ENCODE measurements around the gene PTPRCAP.
"Not testable (repeated sequence)": the region's sequence is repeated elsewhere in the genome, so short reads cannot be mapped to it uniquely, and the experiment has no call there.

PTPRCAP gene

GRCh38 chr11:67437082-67437808 lies at the start of gene PTPRCAP:
TSS of gene PTPRCAP (minus strand) at chr11:67437682. CDS start at chr11:67437619, 63 bp downstream.
- peak; percentile 80 for DNase-seq (ENCODE audit: low spot score)

GRCh38 chr11:67486481-67487195 lies 49.2 kb upstream of the PTPRCAP start:
- DNase-seq (ENCODE audit: low spot score): peak; percentile 32

- DNase-seq (ENCODE audit: low spot score): peak; percentile 66
These were observed 48.4 kb upstream of the PTPRCAP start for GRCh38 chr11:67485873-67486361.

GRCh38 chr11:67484847-67485311 lies 47.4 kb upstream of the PTPRCAP start:
- DNase-seq (ENCODE audit: low spot score): peak; percentile 59

- peak; percentile 31 for DNase-seq (ENCODE audit: low spot score)
These were observed 46.6 kb upstream of the PTPRCAP start for GRCh38 chr11:67483831-67484665.

GRCh38 chr11:67482827-67483798 lies 45.6 kb upstream of the PTPRCAP start, which contains the start of gene AIP:
TSS of gene AIP (plus strand) at chr11:67483026. CDS start at chr11:67483159, 133 bp downstream.
- DNase-seq (ENCODE audit: low spot score): peak; percentile 96

- DNase-seq (ENCODE audit: low spot score): no peak
These were observed 44.9 kb upstream of the PTPRCAP start for GRCh38 chr11:67482275-67482826.

- DNase-seq (ENCODE audit: low spot score): not testable (repeated sequence)
These were observed 40.0 kb upstream of the PTPRCAP start for GRCh38 chr11:67477344-67478050.

- DNase-seq (ENCODE audit: low spot score): not testable (repeated sequence)
These were observed 39.2 kb upstream of the PTPRCAP start for GRCh38 chr11:67476692-67477091.

GRCh38 chr11:67472882-67473281 lies 35.4 kb upstream of the PTPRCAP start:
- DNase-seq (ENCODE audit: low spot score): no peak

GRCh38 chr11:67470337-67471002 lies 33.0 kb upstream of the PTPRCAP start:
- DNase-seq (ENCODE audit: low spot score): no peak

- no peak for DNase-seq (ENCODE audit: low spot score)
These were observed 32.0 kb upstream of the PTPRCAP start for GRCh38 chr11:67469508-67469811.

GRCh38 chr11:67468759-67469507 lies 31.5 kb upstream of the PTPRCAP start, which contains the start of gene TMEM134:
TSS of gene TMEM134 (minus strand) at chr11:67469251. CDS start at chr11:67469192, 59 bp downstream.
- peak; percentile 91 for DNase-seq (ENCODE audit: low spot score)

GRCh38 chr11:67468456-67468758 lies 30.9 kb upstream of the PTPRCAP start:
- DNase-seq (ENCODE audit: low spot score): no peak

- no peak for DNase-seq (ENCODE audit: low spot score)
These were observed 30.6 kb upstream of the PTPRCAP start for GRCh38 chr11:67468056-67468455.

GRCh38 chr11:67466962-67467771 lies 29.7 kb upstream of the PTPRCAP start:
- no peak for DNase-seq (ENCODE audit: low spot score)

GRCh38 chr11:67466367-67466766 lies 28.9 kb upstream of the PTPRCAP start:
- no peak for DNase-seq (ENCODE audit: low spot score)

GRCh38 chr11:67465530-67465929 lies 28.0 kb upstream of the PTPRCAP start:
- not testable (repeated sequence) for DNase-seq (ENCODE audit: low spot score)

Data from germinal center (tissue), 1 donor.